ENCODE results near the gene ADAMTS2. TPM values are rescaled to one million over a fixed set of nuclear protein-coding genes. Genes with fewer than 3 reads are reported as not detected.

Gene ADAMTS2
- total RNA-seq, 1 donor from 2014 or later, result not detected

DNA sequence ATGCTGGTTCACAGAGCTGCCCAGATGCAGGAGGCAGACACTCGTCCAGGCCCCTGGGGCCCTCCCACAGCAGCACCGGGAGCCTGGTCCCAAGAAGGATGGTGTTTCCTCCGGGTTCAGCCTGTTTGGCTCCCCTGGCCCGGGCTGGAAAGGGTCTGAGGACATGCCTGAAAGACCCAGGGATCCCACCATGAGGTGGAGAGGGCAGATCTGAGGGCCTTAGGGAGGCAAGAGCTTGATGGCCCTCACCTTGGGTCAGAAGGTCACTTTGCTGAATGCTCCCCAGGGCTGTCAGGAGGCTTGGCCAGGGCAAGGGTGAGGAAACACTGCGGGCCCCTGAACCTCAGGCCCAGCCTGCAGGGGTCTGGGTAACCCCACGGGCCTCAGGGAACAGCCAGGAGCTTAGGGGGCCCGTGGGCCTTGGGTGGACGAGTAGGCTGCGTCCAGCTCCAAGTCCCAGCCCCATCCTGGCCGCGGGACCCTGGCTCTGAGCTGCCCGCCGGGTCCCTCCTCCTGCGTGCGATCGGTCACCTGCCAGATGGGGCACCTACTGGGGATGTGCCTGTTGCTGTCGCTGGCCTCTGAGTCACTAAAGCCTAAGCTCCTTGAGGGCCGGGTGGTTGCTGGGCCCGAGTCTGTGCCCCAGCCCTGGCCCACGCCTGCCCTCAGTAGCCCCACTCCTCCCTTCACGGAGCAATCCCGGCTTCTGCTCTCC lies 178.9 kb downstream of the ADAMTS2 start:
- H3K9me3 Mint-ChIP-seq, result no peaks in the 10 kb centered on the region
- H3K27me3 Mint-ChIP-seq, result peaks cover 2% of the 10 kb centered on the region
- ChIA-PET POLR2A (no interaction called here), CTCF (interaction anchor here (0.7 to 1.1 kb wide), 3 partner anchors 419 to 1191 kb away, joined by 3 to 4 read pairs (median 3); no protein-coding TSS in a partner anchor)
- H3K36me3 Mint-ChIP-seq (ENCODE audit: low read depth), result no peaks in the 10 kb centered on the region
- intact Hi-C loops (cut with micrococcal nuclease), result loop anchor here (5.0 kb wide), 1 partner anchor 1151 kb away; no protein-coding TSS in a partner anchor
- ATAC-seq (ENCODE audit: low read depth) (no peak), DNase-seq (no peak)
- H3K4me3 Mint-ChIP-seq, result no peak overlapping the region
- H3K4me1 Mint-ChIP-seq, result peaks cover 3% of the 10 kb centered on the region
- no peak overlapping the region for H3K27ac Mint-ChIP-seq
- TF ChIP-seq, protein P1, sequence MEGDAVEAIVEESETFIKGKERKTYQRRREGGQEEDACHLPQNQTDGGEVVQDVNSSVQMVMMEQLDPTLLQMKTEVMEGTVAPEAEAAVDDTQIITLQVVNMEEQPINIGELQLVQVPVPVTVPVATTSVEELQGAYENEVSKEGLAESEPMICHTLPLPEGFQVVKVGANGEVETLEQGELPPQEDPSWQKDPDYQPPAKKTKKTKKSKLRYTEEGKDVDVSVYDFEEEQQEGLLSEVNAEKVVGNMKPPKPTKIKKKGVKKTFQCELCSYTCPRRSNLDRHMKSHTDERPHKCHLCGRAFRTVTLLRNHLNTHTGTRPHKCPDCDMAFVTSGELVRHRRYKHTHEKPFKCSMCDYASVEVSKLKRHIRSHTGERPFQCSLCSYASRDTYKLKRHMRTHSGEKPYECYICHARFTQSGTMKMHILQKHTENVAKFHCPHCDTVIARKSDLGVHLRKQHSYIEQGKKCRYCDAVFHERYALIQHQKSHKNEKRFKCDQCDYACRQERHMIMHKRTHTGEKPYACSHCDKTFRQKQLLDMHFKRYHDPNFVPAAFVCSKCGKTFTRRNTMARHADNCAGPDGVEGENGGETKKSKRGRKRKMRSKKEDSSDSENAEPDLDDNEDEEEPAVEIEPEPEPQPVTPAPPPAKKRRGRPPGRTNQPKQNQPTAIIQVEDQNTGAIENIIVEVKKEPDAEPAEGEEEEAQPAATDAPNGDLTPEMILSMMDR (IDR thresholded peaks at IDR 0.05), result no peak

DNA sequence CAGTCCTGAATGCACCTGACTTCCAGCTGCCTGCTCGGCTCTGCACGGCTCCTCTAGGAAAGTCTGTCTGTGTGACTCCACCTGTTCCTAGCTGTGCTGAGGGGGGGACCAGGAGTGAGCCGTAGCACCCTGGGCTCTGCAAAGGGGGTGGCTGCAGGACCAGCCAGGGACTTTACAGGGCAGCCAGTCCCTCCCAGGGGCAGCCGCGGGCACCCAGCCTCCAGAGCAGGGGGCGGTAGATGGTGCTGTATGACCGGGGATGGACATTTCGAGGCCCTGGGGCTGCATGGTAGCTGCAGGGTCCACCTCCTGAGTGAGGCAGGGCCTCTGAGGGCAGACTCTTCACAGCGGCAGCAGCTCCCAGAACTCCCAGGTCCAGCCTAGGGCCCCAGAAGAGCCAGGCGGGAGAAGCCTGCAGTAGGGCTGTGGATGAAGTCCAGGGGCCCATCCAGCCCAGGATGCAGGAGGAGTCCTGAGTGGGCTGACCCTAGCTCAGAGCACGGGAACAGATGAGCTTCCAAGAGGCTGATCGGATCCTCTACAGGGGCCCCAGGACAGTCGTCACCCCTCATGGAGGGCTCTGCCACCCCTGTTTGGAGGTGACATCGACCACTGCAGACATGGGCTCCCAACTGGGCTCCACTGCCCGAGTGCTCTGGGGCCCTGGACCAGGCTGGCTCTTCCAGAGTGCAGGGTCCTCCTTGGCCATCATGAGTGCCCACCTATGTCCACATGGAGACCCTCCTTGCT lies 179.7 kb downstream of the ADAMTS2 start:
- ChIA-PET CTCF (interaction anchor here (0.9 kb wide), 1 partner anchor 428 kb away, joined by 3 read pairs; no protein-coding TSS in a partner anchor), POLR2A (no interaction called here)
- Mint-ChIP-seq H3K4me3 (no peak overlapping the region), H3K27me3 (peaks cover 2% of the 10 kb centered on the region), H3K27ac (no peak overlapping the region), H3K36me3 (ENCODE audit: low read depth) (no peaks in the 10 kb centered on the region), H3K9me3 (peaks cover 6% of the 10 kb centered on the region), H3K4me1 (peaks cover 3% of the 10 kb centered on the region)
- intact Hi-C loops (cut with micrococcal nuclease), result loop anchor here (5.0 kb wide), 1 partner anchor 1152 kb away; no protein-coding TSS in a partner anchor
- DNase-seq, result no peak
- ATAC-seq (ENCODE audit: low read depth), result no peak
- TF ChIP-seq, protein P1 (IDR thresholded peaks at IDR 0.05), result no peak

DNA sequence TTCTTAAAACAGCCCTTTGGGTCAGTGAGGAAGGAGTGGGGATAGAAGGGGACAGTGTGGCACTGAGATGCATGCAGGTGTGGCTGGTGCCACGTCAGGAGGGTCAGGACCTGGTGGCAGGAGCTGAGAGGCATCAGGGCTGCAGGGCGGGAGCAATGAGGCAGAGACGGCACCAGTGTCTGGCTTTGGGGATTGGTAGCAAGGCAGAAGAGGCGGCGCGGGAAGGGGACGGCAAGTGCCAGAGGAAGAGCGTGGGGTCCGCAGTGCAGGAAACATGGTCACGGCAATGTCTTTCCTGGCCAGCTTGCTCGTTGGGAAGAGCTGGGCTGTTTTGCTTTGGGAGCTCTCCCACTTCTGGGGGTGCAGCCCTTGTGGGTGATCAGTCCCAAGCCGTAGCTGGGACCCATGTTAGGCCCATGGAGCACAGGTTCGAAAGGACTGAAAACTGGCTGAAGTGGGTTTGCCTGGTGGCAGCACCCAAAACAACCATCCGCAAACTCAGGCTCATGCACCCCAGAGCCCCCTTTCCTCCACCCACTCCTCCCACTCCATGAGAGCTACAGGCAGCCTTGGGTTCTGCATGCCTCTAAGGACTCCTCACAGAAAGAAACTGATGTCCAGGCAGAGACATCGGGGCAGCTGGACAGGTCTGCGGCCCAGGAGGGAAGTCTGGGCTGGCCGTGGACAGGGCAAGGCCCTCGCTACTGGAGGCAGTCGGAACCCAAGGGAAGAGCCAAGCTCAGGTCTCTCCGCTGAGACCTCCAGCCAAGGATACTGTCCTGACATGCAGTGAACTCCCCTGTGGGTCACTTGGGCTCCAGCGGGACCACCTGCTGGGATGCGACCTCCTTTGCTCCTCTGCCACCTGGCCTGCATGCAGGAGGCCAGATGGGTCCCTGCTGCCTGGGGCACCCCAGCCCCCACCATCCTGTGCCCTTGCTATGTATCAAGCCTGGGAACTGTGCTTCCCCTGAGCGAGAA lies 180.6 kb downstream of the ADAMTS2 start:
- intact Hi-C loops (cut with micrococcal nuclease), result loop anchor here (5.0 kb wide), 1 partner anchor 1153 kb away; no protein-coding TSS in a partner anchor
- ChIA-PET CTCF (no interaction called here), POLR2A (no interaction called here)
- H3K27ac Mint-ChIP-seq, result no peak overlapping the region
- H3K27me3 Mint-ChIP-seq, result peaks cover 2% of the 10 kb centered on the region
- no peaks in the 10 kb centered on the region for H3K36me3 Mint-ChIP-seq (ENCODE audit: low read depth)
- ATAC-seq (ENCODE audit: low read depth), result no peak
- TF ChIP-seq, protein P1 (IDR thresholded peaks at IDR 0.05), result no peak
- DNase-seq, result no peak
- peaks cover 3% of the 10 kb centered on the region for H3K4me1 Mint-ChIP-seq
- peaks cover 6% of the 10 kb centered on the region for H3K9me3 Mint-ChIP-seq
- no peak overlapping the region for H3K4me3 Mint-ChIP-seq

DNA sequence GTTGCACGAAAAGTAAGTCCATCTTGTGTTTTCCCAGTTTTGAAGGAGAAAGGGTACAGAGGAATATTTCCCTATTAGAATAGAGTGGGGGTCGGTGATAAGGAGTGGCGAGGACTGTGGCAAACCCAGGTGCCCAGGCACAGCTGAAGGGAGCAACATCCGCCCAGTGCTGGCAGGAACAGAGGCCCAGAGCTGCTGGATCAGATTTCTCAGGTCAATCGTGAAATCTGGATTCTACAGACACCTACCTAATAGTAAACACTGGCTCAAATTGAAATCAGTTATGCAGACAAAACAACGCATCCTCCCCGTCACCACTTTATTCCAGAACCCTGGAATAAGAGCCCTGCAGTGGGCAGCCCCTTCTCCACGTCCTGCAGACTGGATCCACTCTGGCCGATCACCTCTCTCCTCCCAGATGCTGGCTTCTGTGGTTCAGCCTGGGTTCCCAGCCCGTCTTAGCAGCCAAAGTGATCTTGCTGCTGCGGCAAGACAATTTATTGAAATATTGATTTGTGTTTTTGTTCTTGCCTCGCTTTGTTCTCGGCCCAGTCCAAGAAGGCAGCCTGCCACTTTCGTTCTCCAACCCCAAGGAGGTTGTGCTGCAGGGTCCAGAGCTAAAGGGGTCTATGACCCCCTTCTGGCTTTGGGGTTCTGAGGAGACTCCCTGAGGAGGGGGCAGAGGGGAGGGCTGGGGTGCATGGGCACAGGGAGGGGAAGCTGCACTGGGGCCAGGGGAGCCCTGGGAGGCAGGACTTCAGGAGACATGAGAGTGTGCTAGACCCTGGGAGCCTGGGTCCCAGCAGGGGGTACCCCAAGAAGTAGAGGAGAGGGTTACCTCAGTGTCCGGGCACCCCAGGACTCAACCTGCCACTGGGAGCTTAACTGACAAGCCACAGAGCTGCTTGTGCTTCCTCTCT lies 181.8 kb downstream of the ADAMTS2 start:
- DNase-seq (no peak), ATAC-seq (ENCODE audit: low read depth) (no peak)
- peaks cover 2% of the 10 kb centered on the region for H3K27me3 Mint-ChIP-seq
- peaks cover 6% of the 10 kb centered on the region for H3K9me3 Mint-ChIP-seq
- H3K36me3 Mint-ChIP-seq (ENCODE audit: low read depth), result no peaks in the 10 kb centered on the region
- CTCF ChIA-PET, result no interaction called here
- H3K4me3 Mint-ChIP-seq, result no peak overlapping the region
- POLR2A ChIA-PET, result no interaction called here
- TF ChIP-seq, protein P1 (IDR thresholded peaks at IDR 0.05), result no peak
- intact Hi-C loops (cut with micrococcal nuclease), result no loop called here
- no peak overlapping the region for H3K27ac Mint-ChIP-seq
- H3K4me1 Mint-ChIP-seq, result peaks cover 3% of the 10 kb centered on the region

Measured in activated B cell treated with CpG ODN at 0.5 μM for 24 hours (primary cell).